ENCODE data around the gene ZFYVE21. TPM values are rescaled to one million over a fixed set of nuclear protein-coding genes. Genes with fewer than 3 reads are reported as not detected.

The ZFYVE21 gene
- total RNA-seq, 1 experiment from 2014 or later: 49.7 TPM

DNA sequence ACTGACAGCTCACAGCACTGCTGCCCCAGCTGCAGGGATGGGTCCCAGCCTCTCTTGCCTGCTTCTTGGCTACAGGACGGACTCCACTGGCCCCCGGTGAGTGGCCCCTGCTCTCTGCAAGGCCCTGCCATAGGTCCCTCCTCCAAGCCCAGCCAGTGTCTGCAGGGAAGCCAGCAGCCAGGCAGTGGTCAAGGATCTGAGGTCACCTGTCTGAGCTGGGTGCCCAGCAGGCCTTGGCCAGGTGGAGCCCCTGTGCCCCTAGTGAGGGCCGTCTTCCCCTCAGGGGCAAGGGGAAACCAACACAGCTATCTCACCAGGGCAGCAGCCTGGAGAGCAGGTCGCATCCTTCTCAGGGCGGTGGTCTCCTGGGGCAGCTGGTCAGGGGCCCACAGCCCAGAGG is 13.5 kb upstream of the ZFYVE21 start:
- no CpG with 5 or more reads among the region's 5 CpGs for WGBS (ENCODE audit: extremely low coverage, insufficient read length, low lambda C conversion rate)
- H3T11ph ChIP-seq (ENCODE audit: low read length): no peak overlapping the region

More for the DNA sequence above, 13.5 kb upstream of the ZFYVE21 start:
- H3K23me2 ChIP-seq (ENCODE audit: insufficient read length, low read depth, low read length, poor library complexity, severe bottlenecking): no peaks in the 10 kb centered on the region
- H4K8ac ChIP-seq (replicated peaks; ENCODE audit: insufficient read length, low read depth, low read length): no peak overlapping the region
- no peaks in the 10 kb centered on the region for H3K27me3 ChIP-seq (ENCODE audit: insufficient read depth, low read length)
- no peaks in the 10 kb centered on the region for H3K9me3 ChIP-seq (ENCODE audit: control insufficient read depth, low read depth, low read length)
- no peaks in the 10 kb centered on the region; the same call in 1 of the 2 replicates for H3K4me1 ChIP-seq (ENCODE audit: insufficient read depth, low read length)
- DNase-seq: no peak
- H3K79me1 ChIP-seq (ENCODE audit: insufficient read depth, low read depth, low read length, poor library complexity, severe bottlenecking): no peaks in the 10 kb centered on the region
- H2BK5ac ChIP-seq (ENCODE audit: insufficient read length, low read length): no peak overlapping the region
- H3K14ac ChIP-seq (ENCODE audit: insufficient read depth, low read length): no peak overlapping the region
- H3K27ac ChIP-seq (ENCODE audit: insufficient read length, low read depth, low read length): no peak overlapping the region
- no peaks in the 10 kb centered on the region for H4K20me1 ChIP-seq (ENCODE audit: control insufficient read depth, insufficient read depth, insufficient read length)
- no peak overlapping the region for H3K4me2 ChIP-seq (ENCODE audit: insufficient read depth, insufficient read length, low read length)
- Mint-ChIP-seq H3K27me3 (ENCODE audit: low read depth) (peaks cover 1% of the 10 kb centered on the region; the same call in 1 of the 2 replicates), H3K36me3 (ENCODE audit: insufficient read depth in 1 of 3, low read depth in 3 of 3) (peaks cover 16 to 49% (median 48%) of the 10 kb centered on the region in 3 experiments; a peak in 6 of 7 replicates), H3K4me3 (no peak overlapping the region; a peak in 1 of 5 replicates), H3K9me3 (no peaks in the 10 kb centered on the region; a peak in 1 of 5 replicates), H3K27ac (peak overlapping the region in 1 of 3 experiments; percentile 21; a peak in 1 of 7 replicates), H3K4me1 (peaks cover 0 to 9% of the 10 kb centered on the region in 2 experiments)
- H3K79me2 ChIP-seq (ENCODE audit: insufficient read depth, low read length): no peaks in the 10 kb centered on the region
- H3K18ac ChIP-seq (ENCODE audit: insufficient read length, low read depth, low read length): no peak overlapping the region
- H2AFZ ChIP-seq (ENCODE audit: low read length): no peak overlapping the region
- H2BK20ac ChIP-seq (ENCODE audit: low read depth, low read length, poor library complexity, severe bottlenecking): no peak overlapping the region
- no peak overlapping the region for H4K91ac ChIP-seq (ENCODE audit: insufficient read length, low read depth, low read length)
- no peak overlapping the region for H3K23ac ChIP-seq (ENCODE audit: insufficient read length, low read depth, low read length)
- no peak overlapping the region for H2BK12ac ChIP-seq (ENCODE audit: insufficient read length, low read depth, low read length)
- no peak overlapping the region for H3K56ac ChIP-seq (ENCODE audit: insufficient read length, low read depth, low read length)
- H4K5ac ChIP-seq (ENCODE audit: insufficient read length, low read depth, low read length): no peak overlapping the region
- H2BK120ac ChIP-seq (ENCODE audit: low read depth, low read length, poor library complexity, severe bottlenecking): no peak overlapping the region
- H2BK15ac ChIP-seq (ENCODE audit: low read depth, low read length): no peak overlapping the region
- no peak overlapping the region for H3K9ac ChIP-seq (ENCODE audit: extremely low read depth, insufficient read length, low read length)
- TF ChIP-seq, protein P1, sequence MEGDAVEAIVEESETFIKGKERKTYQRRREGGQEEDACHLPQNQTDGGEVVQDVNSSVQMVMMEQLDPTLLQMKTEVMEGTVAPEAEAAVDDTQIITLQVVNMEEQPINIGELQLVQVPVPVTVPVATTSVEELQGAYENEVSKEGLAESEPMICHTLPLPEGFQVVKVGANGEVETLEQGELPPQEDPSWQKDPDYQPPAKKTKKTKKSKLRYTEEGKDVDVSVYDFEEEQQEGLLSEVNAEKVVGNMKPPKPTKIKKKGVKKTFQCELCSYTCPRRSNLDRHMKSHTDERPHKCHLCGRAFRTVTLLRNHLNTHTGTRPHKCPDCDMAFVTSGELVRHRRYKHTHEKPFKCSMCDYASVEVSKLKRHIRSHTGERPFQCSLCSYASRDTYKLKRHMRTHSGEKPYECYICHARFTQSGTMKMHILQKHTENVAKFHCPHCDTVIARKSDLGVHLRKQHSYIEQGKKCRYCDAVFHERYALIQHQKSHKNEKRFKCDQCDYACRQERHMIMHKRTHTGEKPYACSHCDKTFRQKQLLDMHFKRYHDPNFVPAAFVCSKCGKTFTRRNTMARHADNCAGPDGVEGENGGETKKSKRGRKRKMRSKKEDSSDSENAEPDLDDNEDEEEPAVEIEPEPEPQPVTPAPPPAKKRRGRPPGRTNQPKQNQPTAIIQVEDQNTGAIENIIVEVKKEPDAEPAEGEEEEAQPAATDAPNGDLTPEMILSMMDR (conservative IDR thresholded peaks at IDR 0.05): no peak
- H2AK5ac ChIP-seq (ENCODE audit: insufficient read length, low read length): no peak overlapping the region
- H3K4ac ChIP-seq (ENCODE audit: low read depth, low read length): no peak overlapping the region
